Left hindlimb (tissue), 1 donor: Measurements from ENCODE around the gene RFX8.
"Not testable (repeated sequence)": the region's sequence is repeated elsewhere in the genome, so short reads cannot be mapped to it uniquely, and the experiment has no call there.

ENCODE experiments used
- DNase-seq: peaks from one replicate; pipeline ENCODE4 v3.0.0-alpha.2; 2018

The RFX8 gene

DNA sequence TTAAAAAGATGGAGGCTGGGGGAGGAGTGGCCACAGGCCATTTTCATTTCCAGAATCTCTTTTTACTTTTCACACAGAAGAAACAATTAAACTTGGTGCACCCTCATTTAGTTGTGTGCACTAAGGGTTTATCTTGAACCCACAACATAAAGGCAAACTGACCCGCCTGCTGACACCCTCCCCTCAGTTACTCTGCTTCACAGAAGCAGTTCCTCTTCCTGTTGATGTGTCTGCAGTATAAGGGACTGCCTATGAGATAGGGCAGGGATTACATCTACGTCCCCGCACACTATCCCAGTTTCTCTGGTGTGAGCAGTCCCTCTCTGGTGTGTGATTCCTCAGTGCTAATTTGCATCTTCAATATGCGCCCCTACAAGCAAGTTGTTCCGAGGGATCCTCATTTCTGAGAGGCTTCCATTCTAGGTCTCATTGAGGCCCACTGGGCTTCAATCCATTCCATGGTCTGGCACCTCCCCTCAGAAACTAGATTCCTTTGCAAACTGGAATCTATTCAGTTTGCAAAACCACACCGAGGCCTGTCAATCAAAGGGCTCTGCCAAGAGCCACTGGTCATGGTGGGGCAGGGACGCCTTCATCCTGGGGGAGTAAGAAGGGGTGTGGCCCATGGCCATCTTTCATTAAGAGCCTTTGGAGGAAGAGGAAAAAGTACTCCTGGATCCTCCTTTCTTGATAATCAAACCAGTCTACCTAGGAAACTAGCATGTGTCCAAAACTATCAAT, 99.9 kb downstream of the RFX8 start:
- no peak for DNase-seq

- no peak for DNase-seq
Observed at GRCh38 chr2:101372792-101373191, 102.1 kb downstream of the RFX8 start.

- no peak for DNase-seq
Observed at GRCh38 chr2:101371636-101372035, 103.3 kb downstream of the RFX8 start.

GRCh38 chr2:101369100-101369499, 105.8 kb downstream of the RFX8 start:
- no peak for DNase-seq

DNA sequence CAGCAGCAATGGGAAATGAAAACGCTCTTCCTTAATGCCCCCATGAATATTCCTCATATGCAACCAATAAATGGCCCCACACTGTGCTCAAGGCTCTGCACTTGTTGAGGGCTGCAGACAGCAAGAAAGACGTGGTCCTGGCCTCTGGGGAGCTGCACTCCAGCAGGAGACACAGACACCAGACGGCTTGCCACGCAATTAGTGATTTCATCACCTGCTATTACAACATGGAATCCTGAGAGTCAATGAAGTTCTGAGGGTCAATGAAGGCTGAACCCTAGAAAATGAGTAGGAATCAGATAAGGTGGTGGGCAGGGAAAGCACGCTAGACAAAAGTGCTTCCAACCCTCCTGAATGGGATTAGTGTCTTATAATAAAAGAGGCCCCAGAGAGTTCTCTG, 106.5 kb downstream of the RFX8 start:
- no peak for DNase-seq

GRCh38 chr2:101367508-101367907, 107.4 kb downstream of the RFX8 start:
- no peak for DNase-seq

DNA sequence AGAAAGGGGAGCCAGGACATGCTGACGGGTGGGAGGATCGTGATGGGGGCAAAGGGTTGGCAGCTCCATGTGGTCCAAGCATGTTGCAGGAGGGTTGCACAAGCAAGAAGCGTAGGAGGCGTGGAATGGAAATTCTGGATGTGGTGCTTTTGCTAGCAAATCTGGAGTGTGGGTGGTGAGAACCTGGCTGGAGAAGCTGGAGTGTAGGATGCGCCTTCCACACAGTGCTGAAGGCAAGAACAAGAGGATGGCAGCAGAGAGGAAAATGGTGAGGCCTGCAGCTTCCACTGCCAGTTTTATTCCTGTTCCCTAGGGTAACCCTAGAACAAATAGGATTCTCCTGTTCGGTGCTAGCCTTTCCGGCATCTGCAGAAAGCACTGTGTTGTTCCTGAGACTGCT, 110.0 kb downstream of the RFX8 start:
- no peak for DNase-seq

DNA sequence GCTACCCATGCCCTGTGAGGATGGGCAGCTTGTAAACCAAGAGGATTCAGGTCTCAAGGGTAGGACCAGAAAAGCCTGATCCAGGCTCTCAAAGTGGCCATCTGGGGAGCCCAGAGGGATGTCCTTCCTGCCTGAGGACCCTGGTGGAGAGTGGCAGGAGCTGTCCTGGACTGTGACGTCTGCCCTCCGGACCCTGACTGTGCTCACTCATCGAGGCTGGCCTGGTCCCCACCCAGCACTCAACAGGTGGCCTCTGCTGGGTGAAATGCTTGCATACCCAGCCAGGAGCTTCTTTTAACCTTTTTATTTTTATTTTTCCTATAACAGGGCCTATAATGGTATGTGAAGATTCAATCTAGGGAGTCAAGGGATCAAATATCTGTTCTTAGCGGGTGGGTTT, 112.1 kb downstream of the RFX8 start:
- no peak for DNase-seq

DNA sequence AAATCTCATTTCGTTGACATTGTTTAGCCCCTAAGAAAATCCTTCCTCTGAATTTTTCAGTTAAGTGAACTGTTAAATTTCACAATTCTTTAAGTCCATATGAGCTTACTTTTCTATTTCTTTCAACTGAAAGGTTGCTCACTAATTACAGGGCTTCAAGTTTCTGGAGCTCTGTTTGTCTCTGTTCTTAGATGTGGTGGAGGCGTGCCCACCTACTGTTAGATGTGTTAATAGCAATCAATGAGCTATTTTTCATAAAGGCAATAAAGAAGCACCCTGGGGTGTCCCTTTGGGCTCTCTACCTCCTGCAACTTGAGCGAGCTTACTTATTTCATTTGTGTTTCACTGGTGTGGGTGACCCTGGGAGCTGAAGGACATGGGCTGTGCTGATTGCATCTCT, 112.6 kb downstream of the RFX8 start:
- no peak for DNase-seq

DNA sequence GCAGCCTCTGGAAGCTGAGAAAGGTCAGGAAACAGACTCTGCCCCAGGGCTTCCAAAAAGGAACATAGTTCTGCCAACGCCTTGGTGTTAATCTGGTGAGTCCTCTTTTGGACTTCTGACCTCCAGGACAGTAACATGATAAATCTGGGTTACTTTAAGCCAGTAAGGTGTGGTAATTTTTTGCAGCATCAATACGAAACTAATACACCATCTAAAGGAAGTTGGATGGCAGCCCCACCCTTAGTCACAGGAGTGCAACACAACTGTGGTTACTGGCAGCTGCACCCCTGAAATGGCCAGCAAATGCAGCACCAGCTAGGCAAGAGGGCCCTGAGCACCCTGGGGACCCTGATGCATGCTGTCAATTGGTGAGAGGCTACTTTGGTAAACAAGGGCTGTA, 113.4 kb downstream of the RFX8 start:
- DNase-seq = no peak

DNA sequence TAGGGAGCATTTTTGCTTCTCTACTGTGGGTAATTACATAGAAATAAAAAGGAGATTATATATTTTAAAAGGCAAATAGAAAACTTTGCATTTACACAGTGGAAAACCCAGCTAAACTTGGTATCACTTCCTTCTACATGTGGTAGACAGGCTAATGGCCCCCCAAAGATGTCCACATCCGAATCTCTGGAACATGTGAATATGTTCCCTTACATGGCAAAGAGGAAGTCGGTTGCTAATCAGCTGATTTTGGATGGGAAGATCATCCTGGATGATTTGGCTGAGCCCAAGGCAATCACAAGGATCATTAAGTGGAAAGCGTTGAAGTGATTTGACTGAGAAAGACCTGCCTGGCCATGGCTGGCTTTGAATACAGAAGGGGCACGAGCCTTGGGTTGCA, 113.8 kb downstream of the RFX8 start:
- no peak for DNase-seq

DNA sequence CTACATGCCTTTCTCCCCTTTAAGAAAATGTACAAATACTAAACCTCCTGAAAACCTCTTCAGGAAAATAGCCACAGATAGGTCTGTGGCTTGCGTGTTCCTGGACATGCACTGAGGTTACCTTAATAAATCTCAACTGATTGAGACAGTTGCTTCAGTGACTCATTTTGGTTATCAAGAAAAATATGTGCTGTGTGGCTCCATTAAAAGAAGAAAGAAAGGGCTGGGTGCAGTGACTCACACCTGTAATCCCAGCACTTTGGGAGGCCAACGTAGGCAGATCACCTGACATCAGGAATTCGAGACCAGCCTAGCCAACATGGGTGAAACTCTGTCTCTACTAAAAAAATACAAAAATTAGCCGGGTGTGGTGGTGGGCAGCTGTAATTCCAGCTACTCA, 114.7 kb downstream of the RFX8 start:
- no peak for DNase-seq

GRCh38 chr2:101359410-101359954, 115.4 kb downstream of the RFX8 start:
- DNase-seq = no peak

DNA sequence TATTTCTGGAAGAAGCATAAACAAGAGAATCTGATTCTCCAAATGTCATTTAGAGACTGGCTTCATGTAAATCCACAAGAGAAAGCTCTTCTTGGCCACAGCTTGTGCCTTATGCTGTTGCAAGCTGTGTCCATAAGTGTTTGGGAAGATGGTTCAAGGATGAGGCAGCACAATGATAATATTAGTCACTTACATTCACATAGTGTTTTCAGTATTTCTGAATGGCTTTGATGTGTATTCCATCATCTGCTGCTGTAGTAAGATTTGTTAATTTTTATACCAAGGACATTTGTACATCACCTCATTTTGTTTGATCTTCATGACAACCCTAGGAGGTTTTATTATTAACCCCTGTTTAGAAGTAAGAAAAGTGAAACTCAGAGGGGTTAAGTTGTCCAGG, 117.5 kb downstream of the RFX8 start:
- DNase-seq = no peak

DNA sequence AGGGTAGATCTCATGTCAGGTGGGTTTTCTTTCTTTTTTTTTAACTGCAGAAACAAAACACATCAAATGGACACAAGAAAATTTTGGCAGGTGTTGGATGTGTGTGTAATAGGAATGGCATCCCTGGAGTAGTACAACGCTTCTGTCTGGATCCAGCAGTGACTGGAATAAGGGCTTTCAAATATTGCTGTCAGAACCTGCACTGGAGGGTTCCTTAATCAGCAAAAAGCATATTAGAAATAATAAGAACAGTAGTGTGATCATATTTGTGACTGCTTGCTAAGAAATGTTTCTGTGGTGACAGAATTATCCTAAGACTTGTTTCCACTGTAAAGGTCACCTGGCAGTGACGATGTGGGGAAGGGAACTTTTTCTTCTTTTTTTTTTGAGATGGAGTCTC, 118.4 kb downstream of the RFX8 start:
- no peak for DNase-seq

- DNase-seq = no peak
Observed at GRCh38 chr2:101356055-101356454, 118.9 kb downstream of the RFX8 start.

DNA sequence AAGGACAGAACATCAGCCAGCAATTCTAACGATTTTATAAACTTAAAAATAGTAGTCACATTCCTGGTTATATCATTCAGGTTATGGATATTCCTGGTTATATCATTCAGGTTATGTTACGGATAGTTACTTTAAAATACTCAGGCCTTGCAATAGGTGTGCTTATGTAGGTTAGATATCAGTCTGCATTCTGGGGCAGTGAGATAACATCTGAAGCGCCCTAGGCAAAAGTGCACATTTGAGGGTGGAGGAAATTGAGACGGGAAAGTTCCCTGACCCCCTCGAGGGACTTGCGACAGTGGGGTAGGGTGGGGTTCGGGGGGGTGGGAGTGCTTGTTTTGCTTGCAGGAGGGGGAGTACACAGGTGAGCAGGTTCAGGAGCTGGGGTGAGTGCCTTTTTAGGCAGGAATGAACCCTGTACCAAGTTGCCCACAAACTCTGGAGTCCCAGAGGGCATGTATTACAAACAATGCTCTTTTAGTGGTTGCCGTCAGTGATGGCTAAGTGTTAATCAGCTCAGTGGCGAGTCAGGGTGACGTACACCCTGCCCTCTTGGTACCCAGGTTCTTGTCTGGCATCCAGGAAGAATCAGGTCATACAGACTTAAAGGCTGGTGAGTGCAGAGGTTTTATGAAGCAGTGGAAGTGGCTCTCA, 119.4 kb downstream of the RFX8 start:
- DNase-seq = no peak

GRCh38 chr2:101354420-101355311, 120.2 kb downstream of the RFX8 start:
- no peak for DNase-seq

- not testable (repeated sequence) for DNase-seq
Observed at GRCh38 chr2:101352631-101353030, 122.3 kb downstream of the RFX8 start.

GRCh38 chr2:101351207-101351606, 123.7 kb downstream of the RFX8 start:
- DNase-seq = no peak

GRCh38 chr2:101349893-101350662, 124.8 kb downstream of the RFX8 start:
- DNase-seq = no peak

DNA sequence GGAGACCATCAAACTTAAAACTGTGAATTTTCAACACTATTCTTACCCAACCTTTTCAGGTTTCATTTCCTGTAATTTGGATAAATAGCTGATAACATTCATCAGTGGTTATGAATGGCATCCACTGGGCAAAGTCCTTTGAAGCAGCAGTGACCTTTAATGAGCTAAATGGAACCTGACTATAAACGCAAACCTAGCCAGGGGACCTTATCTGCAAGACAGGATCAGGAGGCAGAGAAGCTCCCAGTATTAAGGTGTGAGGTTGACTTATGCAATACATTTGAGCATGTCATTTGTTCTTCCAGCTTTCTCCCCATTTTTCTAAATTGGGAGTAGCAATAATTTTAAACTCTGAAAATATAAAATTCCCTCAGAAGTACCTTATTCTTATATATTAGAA, 126.0 kb downstream of the RFX8 start:
- no peak for DNase-seq
